ENCODE measurements around the gene ESYT1.

GRCh38 chr12:56082967-56083366 lies 45.1 kb upstream of the ESYT1 start:
- TF ChIP-seq POLR2A (IDR thresholded peaks at IDR 0.05; ENCODE audit: low read length) (no peak), GATA1 (IDR thresholded peaks at IDR 0.05; ENCODE audit: low read depth, low read length) (no peak)
